Tongue (tissue), 2 donors: Measurements from ENCODE around the gene SLCO3A1. TPM values are rescaled to one million over a fixed set of nuclear protein-coding genes. Genes with fewer than 3 reads are reported as not detected.

ENCODE experiments used
- DNase-seq: peaks from one replicate; pipeline ENCODE4 v3.0.0-alpha.2; 2015
- total RNA-seq: library from RNA; depleted of rRNA; stranded (reverse); fragments of >200 nt; gene quantifications from one replicate; pipeline ENCODE4 v1.2.3, GENCODE V29; 2014

Gene SLCO3A1
- total RNA-seq, 1 donor from 2014 or later: 10.7 TPM

DNA sequence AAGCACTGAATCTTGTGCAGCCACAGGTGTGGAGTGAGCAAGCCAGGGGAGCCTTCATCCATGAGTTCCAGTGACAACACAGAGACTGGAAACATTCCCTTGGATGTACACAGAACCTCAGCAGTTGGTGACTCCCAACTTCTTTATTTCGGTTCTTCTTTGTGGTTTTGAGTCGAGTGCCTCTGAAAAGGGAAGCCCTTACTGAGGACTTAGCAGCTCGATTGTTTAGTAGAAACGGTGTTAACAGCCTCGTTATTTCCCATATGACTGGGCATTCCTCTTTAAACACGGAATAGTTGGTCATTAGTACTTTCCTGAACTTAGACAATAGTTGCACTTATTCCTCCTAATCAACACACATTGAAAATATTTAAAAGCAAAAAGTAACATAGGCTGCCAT is 7.7 kb downstream of the SLCO3A1 start:
- no peak for DNase-seq

DNA sequence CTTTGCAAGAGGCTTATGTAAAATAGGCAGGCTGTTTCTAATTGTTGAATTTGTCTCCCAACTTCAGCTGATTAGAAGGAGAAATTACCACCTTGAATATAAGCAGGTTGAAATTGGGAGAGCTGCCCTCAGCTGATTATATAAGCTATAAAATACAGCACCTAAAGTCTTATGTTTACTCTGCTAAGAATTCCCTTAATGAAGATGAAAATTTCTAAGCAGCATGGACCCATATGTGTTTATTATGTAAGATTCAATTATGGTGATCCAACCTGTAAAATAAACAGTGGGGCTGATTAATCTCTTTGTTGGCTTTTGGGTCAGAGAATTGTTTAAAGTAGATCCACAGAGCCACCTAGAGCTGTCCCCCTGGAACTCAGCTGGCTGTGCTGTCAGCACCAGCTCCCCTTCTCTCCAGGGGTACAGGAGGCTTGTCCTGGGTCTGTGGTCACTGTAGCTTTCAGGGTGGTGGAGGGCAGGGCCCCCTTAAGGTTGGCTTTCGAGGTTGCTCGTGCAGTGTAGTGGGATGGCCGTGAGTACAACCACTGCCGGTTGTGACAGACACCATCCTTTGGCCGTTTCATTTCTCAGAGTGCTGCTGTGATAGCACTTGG is 9.5 kb downstream of the SLCO3A1 start:
- DNase-seq: no peak

DNA sequence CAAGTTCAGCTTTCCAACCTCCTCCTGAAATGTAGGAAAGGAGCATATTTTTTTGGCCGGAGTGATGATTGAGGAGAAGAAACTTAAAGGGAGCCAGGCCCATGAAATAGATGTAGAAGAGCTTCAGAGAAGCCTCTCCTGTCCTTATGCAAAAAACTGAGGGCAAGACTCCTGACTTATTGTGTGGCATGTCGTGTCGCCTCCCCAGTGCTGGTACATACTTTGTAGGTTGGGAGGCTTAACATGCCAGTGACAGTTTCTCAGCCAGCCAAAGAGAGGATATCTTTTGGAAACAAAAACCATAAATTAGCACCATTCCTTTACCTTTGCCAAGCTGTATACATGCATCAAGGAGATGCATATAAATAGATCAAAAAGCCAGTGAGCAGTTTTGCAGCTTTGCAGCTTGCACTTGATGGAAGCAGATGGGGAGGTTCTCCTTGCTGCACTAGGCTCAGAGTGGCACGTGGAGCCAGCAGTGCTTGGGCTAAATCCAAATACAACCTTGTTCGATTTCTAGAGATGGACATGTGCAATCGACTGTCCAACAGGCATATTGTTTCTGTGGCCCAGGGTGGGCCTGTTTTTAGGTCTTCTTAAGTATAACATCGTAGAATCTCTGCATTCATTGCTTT is 10.2 kb downstream of the SLCO3A1 start:
- no peak for DNase-seq

DNA sequence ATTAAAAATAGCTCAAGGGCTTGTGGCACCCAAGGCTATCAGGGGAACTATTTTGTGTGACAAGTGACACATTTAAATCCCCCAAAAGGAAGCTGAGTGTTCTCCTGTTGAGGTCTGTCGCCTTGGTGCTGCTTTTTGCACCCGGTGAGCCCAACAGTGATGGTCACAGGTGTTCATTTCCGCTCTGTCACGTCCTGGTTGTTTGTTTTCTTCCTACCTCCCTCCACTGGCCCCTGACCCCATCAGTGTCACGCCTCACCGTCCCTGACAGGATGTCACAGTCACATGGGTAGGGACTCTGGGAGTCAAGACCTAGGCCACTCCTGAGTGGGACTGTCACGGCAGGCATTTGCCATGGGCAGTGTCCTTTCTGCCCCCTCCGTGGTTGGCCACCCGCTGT is 11.2 kb downstream of the SLCO3A1 start:
- DNase-seq: no peak

DNA sequence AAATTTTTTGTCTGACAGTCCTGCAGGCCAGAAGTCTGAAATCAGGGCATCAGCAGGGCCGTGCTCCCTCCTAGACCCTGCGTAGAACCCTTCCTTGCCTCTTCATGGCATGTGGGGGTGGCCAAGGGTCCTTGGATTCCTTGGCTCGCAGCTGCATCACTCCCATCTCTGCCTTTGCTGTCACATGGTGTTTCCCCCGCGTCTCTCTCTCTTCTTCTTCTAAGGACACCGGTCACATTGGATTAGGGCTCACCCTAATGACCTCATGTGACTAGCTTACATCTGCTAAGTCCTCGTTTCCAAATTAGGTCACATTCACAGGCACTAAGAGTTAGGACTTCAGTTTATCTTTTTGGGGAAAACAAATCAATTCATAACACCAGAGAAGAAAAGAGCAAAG is 12.0 kb downstream of the SLCO3A1 start:
- DNase-seq: no peak

DNA sequence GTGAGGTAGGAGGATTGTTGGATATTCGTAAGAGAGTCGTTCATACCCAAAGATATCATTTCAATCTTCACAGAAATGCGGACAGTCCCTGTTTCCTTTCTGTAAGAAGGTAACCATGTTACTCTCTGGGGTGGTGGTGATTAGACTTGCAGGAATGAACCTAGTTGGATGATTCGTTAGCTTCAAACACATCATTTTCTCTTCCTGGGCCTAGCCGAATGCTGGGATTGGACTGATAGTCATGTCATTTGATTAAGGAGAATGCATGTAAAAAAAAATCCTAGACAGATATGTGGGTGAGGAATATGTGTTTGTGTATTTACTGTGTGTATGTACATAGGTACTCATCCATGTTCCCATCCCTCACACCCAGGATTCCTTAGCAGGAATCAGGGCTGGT is 12.4 kb downstream of the SLCO3A1 start:
- no peak for DNase-seq

DNA sequence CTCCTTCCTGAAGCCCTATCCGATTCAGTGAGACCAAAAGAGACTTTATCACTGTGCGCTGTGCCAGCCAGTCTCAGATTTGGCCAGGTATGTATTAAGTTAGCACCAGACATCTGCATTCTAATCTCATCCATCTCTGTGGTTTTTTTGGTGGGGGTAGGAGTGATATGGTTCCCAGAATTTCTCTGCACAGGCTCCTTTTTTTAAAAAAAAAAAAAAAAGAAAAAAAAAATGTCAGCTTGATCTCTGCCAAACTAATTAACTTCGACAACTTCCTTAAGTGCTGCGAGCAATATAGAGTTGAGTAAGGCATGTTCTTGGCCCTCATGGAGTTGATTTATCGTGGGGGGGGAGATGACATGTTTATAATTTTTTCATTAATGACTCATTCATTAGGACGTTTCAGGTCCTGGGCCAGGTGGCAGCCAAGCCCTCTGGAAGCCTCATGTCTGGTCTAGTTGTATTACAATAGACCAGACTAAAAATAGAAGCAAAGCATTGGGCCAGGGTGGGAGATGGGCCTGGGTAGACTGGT is 12.9 kb downstream of the SLCO3A1 start:
- no peak for DNase-seq

DNA sequence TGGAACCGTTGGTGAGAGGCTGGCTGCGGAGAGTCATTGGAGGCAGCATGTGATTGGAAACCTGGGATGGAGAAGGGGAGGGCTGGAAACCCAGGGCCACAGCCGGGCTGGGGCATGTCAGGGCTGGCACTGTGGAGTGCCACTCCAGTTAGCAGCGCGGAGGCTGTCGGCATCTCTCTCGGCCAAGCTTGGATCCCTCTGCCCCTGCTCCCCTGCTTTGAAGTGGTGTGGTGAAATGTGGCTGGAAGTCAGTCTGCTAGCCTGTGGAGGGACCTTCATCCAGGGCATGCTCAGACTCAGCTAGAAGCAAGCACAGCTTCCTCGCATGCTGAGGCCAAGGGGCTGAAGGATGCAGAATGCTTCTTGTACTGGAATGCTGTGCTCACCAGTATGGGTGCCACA is 13.5 kb downstream of the SLCO3A1 start:
- no peak for DNase-seq

DNA sequence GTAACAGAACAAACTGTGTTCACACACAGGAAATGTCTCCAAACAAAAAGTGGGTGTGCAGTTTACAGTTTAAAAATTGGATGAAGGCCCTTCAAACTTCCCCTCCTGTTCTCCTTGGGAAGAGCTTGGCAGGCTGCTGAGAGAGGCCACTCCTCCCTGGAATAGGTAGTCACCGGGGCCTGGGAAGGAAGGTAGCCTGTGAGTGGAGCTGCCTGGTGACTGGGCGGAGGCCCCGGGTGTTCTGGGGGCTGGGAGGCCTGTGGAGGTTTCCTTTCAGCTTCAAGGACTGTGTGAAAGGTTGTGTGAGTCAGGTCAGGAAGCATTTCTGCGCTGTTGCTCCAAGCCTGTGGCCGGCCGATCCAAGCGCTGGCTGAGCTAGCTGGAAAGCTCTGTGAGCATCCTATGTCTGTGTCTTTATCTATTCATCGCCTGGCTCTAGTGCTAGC is 14.1 kb downstream of the SLCO3A1 start:
- DNase-seq: peak; percentile 72

DNA sequence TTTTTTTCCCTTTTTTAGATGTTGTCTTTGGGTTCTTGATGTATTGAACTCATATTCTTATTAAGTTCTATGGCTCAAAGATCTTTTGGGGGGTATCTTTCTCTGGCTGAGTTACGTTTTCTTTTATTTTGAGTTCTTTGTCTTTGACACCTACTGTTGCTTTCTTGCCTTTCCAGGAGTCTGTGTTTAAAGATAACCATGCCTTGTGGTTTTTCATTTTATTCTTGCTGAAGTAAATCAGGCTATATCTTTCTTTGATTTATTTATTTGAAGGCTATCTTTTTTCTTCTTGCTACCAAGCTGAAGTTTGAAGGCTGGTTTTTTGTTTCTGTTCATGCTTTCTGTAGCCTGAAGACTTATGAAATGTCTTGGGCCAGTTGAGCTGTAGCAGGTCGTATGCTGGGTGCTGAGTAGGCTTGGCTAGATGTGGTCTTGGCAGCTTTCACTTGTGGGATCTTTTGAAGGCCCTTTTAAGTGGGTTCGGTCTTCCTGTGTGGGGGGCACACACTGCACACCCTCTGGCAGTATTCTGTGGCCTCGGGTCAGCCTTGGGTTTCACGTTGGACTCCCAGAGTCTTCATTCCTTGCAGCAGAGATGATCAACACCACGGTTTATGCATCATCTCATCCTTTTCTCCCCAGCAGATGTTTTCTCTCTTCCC is 17.5 kb downstream of the SLCO3A1 start:
- no peak for DNase-seq

DNA sequence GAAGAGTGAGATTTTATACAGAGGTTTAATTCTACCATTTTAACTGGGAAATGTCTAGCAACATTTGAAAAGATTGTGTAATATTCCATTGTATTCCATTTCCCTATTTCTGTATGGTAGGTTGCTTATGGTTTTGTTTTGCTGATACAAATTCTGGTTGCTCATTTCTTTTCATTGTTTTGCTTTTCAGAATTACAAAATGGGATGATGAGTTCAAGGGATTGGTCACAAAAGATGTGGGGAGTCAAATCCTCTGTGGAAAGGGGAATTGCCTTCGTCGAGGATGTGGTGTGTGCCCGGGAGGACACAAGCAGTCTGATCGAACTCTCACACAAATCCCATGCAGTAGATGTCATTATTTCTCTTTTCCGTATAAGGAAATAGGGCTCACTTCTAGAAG is 18.3 kb downstream of the SLCO3A1 start:
- no peak for DNase-seq

DNA sequence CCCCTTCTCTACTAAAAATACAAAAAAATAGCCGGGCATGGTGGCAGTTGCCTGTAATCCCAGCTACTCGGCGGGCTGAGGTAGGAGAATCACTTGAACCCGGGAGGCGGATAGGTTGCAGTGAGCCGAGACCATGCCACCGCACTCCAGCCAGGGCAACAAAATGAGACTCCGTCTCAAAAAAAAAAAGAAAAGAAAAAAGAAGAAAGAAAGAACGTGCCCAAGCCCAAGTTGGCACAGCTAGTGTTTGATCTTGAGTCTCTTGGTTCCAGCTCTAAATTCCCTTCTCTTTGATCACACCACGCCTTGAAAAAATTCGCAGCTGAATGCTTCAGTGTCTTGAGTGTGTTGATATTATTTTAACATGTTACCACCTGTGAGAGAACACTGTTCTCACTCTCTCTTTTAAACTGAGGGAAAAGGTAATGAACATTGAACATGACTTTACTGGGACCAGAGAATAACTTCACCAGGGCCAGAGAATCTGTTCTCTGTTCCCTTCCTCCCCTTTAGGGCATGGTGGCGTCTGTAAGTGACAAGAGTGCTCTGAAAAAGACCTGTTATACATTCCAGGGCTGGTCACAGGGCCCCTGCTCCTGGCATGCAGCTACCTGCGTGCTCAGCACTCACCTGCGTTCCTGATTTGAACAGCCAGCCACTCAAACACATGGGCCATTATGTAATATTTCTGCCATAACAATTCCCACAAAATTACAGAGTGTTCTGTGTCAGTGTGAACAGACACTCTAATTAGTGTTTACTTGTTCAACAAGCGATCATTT is 19.0 kb downstream of the SLCO3A1 start:
- peak; percentile 41 for DNase-seq

DNA sequence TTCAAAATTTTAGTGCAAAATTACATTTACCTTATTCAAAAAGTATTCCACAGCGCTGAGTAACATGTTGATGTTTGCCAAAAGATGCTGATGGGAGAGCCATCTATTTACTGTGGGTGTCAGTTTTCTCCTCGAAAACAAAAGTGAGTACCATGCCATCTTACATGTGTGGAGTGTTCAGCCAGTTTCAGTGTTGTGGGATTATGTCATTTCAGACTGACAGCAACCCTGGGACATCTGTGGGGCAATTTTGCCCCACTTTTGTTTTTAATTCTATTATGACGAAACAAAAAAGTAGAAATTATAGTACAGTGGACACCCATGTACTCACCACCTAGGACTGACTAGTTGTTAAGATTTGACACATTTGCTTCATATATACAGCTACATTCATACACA is 19.6 kb downstream of the SLCO3A1 start:
- DNase-seq: no peak

DNA sequence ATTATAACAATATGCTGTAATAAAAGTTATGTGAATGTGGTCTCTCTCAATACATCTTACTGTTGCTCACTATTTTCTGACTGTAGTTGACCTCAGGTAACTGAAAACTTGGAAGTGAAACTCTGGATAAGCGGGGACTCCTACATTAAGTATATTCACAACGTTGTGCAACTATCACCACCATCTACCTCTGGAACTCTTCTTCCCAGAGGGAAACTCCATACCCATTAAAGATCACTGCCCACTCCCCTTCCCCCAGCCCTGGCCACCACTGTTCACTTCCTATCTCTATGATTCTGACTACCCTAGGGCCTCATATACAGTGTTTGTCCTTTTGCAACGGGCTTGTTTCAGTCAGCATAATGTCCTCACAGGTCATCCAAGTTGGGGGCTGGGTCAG is 20.7 kb downstream of the SLCO3A1 start:
- DNase-seq: no peak

DNA sequence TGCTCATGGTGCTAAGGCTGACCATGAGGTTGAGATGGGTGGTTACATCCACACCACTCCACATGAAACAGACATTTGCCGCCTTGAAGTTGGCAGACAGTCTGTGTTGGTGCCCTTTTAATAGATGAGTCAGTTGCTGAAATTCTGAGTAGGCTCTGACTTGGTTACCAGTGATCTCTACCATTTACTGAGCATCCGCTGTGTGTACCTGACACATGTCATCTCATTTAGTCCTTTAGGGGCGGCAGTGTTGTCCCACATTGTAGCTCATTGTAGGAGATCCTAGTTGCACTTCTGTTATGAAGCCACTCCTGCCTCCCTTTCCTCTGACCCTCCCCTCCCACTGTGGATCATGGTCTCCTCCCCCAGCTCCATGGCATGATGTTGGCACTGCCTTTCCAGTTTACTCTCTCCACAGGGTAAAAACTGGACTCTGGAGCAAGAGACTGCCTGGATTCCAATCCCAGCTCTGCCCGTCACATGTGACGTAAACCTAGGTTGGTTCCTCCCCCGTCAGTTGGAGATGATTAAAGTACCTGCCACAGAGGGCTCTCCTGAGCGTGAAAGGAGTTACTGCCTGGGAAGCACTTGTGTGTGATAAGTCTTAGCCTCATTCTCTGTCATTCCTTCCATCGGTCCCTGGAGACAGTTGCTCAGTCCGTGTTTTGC is 21.6 kb downstream of the SLCO3A1 start:
- no peak for DNase-seq

DNA sequence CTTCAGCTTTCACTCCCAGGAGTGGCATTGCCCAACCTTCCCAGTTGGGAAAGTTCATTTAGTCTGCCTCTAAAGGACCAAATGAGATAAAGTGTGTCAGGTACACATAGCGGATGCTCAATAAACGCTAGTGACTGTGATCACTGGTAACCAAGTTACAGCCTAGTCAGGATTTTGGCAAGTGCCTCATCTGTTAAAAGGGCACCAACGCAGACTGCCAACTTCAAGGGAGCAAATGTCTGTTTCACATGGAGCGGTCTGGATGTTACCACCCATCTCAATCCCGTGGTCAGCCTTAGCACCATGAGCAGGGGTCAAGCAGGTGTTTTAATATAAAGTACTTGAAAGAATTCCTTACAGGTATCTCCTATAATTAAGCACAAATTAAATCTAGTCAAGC is 22.7 kb downstream of the SLCO3A1 start:
- DNase-seq: no peak

DNA sequence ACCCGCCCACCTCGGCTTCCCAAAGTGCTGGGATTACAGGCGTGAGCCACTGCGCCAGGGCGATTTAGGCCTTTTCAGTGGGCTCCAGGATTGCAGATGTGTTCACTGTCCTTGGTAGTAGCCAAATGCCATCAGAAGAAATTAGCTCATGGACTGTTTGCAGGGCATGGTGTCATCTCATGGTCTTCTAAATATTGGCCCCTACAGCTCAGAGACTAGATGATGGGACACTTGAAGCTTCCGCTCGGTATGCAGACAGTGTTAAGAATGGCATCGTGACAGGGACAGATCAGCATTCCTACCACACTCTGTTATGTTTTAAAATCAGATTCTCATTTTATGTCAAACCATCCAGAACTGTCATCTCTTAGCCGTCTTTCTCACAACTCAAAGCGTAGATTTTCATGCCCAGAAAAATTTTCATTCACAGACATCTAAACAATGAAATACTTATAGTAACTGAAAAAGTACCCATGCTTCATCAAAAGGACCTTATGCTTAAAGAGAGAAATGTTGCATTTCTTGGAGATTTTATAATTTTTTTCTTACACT is 24.9 kb downstream of the SLCO3A1 start:
- no peak for DNase-seq

DNA sequence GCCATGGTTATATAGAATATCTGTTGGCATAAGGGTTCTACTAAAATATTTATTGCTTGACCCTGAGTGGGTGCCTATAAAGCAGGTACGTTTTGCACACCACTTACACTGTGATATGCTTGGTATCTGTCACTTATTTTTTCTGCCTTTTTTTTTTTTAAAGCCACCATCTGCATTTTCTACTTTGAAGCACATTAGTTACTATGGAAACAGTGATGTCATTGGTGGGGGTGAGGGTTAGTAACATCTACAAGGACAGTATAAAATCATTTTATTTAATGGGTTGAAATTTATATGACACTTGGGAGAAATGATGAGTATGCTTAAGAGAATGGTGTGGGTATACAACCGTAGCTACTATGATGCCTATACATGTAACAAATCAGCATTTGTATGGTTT is 25.6 kb downstream of the SLCO3A1 start:
- no peak for DNase-seq

DNA sequence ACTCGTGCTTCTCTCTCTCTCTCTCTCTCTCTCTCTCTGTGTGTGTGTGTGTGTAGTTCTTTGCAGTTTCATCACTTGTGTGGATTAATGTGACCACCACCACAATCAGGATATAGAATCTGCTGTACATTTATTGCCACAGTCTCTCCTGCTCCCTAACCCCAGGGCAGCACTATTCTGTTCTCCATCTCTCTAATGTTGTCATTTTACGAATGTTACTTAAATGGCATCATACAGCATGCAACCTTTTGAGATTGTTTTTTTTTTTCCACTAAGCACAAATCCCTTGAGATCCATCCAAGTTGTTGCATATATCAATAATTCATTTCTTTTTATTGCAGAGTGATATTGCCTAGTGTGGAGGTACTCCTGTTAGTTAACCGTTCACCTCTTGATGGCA is 26.9 kb downstream of the SLCO3A1 start:
- DNase-seq: no peak

DNA sequence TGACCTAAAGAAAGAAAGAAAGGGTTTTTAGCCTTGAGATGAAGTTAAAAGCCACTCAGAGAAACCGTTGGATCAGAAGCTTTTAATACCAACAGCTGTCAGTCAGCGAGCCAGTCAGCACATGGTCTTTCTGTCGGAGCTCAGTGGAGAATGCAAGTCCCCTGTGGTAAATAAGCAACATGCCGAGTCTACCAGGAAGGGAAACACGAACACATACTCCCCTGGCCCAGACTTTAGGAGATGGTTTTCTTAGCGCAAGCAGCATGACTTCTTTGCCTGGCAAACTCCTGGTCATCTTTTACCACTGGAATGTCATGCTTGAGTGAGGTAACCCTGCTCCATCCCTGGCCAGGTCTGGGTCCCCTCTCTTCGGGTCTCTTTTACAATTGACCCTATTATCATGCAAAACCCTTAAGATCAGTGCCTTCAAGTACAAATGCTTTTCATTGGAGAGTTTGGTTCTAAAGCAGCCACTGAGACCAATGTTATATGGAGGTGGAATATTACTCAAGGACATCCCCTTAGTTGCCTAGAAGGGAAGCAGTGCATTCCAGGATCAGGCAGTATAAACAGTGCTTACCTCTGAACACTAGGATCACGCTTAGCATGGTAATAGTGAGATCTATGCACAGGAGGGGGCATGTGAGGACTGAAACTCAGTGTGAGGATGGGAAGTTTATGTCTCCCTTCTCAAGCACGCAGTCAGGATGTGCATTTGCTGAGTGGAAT is 28.2 kb downstream of the SLCO3A1 start:
- no peak for DNase-seq
